ENCODE measurements around the gene CACNG7.

CACNG7 gene

DNA sequence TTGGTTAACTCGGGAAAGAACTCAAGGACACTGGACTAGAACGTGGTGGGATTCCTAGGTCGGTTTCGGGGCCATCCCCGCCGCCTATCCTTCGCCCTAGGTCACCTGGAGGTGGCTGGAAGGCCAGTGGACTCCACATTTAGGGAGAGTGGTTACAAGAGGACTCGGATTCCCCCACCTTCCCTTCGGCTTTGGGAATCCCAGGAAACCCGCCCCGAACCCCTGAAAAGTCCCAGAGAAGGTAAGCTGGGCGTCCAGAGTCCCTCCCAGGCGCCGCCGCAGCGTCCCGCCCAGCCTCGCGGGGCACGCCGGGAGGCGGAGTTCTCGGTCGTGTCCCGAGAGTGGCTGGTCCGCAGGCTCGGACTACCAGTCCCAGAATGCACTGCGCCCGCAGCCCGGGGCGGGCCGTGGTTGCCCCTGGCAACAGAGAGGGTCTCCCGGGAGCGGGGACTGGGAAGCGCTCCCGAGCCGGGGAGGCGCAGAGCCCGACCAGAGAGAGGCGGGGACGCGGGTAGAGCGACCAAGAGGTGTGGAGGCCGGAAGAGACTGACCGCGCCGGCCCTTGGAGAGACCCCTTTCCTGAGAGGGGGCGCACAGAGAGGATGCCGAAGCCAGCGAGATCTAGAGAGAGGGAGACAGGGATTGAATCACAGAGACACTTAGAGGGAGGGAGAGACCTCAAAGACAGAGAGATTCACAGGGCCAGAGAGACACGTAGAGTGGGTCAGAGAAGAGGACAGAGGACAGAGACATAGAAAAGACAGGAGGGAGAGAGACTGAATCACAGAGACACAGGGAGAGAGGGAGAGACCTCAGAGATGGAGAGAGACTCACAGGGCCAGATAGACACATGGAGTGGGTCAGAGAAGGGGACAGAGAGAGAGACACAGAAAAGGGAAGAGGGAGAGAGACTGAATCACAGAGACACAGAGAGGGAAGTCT lies 29.7 kb upstream of the CACNG7 start:
- peak; percentile 57 to 78 for DNase-seq (ENCODE audit: low read depth in 2 of 2)

DNA sequence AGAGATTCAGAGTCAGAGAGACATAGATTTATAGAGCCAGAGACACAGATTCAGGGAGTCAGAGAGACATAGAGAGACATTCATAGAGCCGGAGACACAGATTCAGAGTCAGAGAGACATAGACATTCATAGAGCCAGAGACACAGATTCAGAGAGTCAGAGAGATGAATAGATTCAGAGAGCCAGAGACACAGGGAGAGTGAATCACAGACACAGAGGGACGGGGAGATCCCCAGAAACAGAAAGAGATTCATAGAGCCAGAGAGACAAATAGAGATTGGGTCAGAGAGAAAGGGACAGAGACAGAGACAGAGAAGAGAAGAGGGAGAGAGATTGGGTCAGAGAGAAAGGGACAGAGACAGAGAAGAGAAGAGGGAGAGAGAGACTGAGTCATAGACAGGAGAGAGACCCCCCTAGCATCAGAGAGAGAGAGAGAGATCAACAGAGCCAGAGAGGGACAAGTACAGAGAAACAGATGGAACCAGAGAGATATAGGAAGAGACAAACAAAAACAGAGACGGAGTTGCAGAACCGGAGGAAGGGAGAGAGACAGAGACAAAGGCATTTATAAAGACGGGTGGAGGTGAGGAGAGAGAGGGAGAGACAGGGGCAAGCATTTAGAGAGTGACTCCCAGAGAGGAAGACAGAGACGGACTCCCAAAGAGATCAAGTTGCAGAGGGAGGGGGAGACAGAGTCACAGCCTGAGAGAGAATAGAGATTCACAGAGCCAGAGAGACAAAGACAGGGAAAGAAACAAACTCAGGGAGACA lies 28.2 kb upstream of the CACNG7 start:
- DNase-seq (ENCODE audit: low read depth in 2 of 2), result no peak

DNA sequence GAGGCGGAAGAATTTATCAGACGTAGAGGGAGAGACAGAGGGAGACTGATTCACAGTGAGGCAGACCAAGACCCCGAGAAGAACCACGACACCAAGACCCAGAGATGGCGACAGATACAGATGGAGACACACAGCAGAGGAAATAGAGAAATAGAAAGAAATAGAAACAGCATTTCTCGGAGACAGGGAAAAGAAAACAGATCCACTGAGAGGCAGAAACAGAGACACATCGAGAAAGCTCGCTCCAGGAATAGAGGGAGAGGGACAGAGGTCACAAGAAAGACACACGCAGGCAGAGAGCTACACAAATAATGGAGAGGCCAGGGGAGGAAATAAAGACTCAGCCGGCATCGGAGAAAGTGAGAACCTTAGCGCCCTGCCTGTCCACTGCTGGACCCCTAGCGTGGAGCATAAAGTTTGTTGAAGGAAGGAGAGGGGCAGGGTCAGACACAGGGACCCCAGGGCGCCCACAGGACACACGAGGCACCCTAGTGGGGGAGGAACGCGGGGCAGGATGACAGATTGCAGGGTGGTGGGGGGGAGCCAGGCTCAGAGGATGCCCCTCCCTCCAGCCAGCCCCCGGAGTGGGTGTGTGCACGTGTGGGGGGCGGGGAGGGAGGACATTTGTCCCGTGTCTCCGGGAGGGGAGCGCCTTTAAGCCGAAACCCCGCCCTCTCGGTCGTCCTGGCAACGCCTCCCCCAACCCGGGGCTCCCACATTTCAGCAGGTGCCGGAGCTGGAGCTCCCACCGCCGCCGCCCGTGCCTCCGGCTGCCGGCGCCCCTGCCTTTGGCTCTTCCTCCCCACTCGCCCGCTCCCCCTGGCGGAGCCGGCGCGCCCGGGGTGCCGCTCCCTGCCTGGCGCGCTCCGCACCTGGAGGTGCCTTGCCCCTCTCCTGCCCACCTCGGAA lies 27.3 kb upstream of the CACNG7 start, which contains the start of gene PRKCG:
TSS of gene PRKCG (plus strand) at position 716 of the 909 bp plus-strand sequence. CDS start 298 bp downstream, outside the sequence.
- DNase-seq (ENCODE audit: low read depth in 2 of 2), result peak; percentile 26 to 52

DNA sequence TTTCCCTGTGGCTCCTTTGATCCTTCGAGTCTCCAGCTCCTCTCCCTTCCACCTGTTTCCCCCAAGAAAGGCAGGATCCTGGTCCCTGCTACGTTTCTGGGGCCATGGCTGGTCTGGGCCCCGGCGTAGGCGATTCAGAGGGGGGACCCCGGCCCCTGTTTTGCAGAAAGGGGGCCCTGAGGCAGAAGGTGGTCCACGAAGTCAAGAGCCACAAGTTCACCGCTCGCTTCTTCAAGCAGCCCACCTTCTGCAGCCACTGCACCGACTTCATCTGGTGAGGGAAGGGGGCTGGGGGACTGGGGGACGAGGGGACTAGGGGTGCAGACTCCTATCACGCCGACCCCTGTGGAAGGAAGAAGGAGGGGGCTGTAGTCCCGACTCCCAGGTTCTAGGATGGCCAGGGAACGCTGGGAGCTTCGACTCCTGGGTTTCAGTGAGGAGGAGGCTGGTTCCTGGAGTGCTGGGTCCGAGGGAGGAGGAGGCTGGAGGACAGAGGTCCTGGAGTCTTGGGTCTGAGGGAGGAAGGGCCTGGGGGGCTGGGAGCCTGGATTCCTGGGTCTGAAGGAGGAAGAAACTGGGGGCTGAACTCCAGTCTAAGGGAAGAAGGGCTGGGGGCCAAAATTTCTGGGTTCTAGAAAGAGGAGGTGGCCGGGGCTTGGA lies 26.6 kb upstream of the CACNG7 start:
- DNase-seq (ENCODE audit: low read depth in 2 of 2), result no peak

DNA sequence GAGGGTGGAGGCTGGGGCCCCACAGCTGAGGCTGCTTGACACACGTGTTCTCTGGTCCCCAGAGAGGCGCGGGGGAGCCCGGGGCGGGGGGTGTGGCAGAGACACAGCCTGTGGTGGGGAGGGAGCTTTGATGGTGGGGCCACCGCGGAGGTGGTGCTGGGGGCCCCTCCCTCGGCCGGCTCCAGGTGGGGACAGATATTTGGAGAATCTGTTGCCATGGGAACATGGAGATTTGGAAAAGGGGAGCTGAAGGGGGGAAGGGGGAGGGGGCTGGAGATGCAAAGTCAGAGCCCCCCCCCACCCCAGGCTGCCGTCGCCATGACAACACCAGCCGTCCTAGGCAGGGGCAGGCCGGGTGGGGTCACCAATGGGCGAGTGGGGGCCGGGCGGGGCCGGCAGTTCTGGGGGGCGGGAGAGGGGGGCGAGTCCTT lies 25.8 kb upstream of the CACNG7 start:
- DNase-seq (ENCODE audit: low read depth in 2 of 2), result no peak

DNA sequence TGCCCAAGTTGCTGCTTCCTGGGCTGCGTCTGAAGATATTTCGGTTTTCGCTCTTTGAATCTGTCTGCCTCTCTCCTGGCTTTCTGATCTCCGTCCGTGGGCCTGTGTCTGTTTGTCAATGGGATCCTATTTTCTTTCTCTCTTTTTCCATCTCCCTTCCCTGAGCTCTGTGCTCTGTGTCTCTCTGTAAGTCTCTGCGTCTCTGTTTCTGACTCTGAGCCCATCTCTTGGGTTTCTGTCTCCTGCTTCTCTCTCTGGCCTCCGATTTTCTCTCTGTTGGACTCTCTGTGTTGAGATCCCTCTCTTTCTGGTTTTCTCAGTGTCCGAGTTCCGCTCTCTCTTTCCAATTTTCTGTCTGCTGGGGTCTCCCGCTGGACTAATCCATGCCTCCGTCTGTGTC lies 25.3 kb upstream of the CACNG7 start:
- DNase-seq (ENCODE audit: low read depth in 2 of 2), result no peak

DNA sequence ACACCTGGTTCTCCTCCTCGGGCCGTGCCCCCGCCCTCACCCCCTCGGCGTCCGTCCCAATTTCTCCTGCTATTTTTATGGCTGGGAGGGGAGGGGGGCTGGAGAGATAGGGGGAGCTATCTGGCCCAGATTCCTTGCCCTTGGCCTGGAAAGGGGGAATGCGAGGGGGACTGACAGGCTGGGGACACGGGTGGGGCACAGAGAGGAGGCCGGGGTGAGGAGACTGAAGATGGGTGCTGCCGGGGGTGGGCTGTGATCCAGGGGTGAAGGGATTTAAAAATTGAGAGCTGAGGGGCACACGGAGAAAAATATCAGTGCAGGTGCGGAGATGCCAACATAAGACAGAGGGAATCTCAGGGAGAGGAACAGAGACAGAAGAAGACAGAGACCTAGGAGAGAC lies 24.8 kb upstream of the CACNG7 start:
- no peak for DNase-seq (ENCODE audit: low read depth in 2 of 2)

DNA sequence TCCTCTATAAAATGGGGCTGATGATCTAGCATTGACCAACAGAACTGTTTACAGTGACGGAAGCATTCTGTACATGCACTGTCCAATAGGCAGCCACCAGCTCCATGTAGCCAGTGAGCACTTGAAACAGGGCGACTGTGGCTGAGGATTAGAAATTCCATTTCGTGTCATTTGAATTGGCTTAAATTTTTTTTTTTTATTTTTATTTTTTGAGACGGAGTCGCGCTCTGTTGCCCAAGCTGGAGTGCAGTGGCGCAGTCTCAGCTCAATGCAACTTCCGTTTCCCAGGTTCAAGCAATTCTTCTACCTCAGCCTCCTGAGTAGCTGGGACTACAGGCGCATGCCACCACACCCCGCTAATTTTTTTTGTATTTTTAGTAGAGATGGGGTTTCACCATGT lies 24.0 kb upstream of the CACNG7 start:
- DNase-seq (ENCODE audit: low read depth in 2 of 2), result no peak

DNA sequence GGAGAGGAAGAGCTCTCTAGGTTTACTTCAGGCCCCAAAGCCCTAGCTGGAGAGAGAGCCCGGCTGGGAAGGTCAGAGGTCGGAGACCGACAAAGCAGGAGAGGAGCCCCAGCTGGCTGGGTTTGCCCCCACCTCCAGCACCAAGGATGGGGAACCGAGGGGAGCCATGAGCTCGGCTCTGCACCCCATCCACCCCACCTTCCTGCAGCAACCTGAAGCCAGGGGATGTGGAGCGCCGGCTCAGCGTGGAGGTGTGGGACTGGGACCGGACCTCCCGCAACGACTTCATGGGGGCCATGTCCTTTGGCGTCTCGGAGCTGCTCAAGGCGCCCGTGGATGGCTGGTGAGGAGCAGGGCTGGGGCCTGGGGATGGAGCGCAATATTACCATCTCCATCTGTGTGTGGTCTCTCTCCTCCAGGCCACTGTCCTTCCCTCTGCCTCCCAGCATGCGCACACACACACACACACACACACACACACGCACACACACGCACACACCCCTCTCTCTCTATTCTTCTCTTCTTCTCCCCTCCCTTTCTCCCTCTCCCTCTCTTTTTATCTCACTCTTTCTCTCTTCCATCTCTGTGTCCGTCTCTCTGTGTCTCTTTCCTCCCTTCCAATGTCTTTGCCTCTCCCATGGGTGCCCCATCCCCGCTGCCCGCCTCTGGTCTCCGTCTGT lies 16.6 kb upstream of the CACNG7 start:
- no peak for DNase-seq (ENCODE audit: low read depth in 2 of 2)

DNA sequence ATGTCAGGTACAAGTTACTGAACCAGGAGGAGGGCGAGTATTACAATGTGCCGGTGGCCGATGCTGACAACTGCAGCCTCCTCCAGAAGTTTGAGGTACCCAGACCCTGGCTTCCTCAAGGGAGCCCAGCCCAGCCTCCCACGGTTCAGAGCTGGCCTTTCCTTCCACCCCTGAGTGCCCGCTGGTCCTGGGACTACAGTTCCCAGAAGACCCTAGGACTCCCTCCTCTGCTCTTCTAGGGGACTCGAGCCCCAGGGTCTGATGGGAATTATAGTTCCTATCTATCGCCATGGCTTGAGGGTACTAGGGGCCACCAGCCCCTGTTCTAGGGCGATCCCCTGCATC lies 16.1 kb upstream of the CACNG7 start:
- no peak for DNase-seq (ENCODE audit: low read depth in 2 of 2)

DNA sequence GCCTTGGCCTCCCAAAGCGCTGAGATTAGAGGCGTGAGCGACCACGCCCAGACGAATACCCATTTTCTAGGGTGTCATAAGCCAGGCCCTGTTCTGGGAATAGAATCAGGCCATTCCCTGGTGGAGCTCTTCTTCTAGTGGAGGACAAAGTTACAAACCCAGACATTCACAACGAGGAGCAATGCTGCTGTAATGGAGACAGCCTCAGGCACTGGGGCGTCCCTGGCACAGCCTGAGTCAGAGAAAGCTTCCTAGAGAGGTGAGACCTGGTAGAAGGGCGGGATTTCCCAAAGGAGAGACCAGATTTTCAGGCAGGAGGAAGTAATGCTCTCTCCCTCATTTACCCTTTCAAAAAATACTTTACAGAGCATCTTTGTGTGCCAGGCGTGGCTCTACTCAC lies 14.4 kb upstream of the CACNG7 start:
- no peak for DNase-seq (ENCODE audit: low read depth in 2 of 2)

DNA sequence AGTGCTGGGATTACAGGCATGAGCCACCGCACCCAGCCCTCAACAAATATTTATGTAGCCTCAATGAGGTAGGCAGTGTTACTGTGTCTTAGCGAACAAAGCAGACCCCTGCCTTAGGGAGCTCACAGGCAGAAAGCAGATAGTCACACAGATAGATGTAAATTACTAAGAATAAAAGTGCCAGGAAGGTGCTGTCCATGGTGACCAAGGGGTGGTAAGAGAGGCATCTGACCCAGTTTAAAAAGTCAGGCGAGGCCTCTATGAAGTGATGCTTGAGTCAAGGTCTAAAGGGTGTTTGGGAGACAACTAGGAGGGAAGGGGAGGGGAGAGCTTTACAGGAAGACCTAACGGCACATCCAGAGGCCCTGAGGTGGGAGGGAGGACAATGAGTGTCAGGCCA lies 12.4 kb upstream of the CACNG7 start:
- DNase-seq (ENCODE audit: low read depth in 2 of 2), result no peak

DNA sequence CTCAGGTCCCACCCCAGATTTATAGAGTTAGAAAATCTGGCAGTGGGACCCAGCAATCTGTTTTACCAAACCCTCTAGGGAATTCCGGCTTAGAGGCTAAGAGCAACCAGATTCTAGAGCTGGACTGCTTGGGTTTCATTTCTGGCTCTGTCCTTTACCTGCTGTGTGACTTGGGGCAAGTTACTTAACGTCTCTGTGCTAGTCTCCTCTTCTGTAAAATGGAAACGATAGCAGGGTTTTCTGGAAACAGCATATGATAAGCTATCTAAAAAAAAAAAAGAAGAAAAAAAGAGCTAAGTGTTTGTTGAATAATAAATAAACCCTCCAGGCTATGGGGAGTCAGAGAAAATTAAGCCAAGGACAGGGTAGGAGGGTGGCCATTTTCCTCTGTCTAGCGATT lies 11.6 kb upstream of the CACNG7 start:
- DNase-seq (ENCODE audit: low read depth in 2 of 2), result no peak

DNA sequence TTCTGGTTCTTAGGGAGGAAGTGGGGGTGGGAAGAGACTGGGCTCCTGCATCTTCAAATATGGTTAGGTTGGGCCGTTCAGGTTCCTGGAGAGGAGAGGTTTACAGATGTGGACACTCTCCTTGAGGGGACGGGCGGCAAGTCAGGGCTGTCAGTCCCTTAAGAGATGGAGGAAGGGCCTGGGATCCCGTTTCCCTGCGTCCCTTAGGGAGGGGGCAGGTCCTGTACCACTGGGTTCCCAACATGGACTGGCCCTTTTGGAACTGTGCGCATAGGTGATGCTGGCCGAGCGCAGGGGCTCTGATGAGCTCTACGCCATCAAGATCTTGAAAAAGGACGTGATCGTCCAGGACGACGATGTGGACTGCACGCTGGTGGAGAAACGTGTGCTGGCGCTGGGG lies 10.9 kb upstream of the CACNG7 start:
- DNase-seq (ENCODE audit: low read depth in 2 of 2), result no peak

DNA sequence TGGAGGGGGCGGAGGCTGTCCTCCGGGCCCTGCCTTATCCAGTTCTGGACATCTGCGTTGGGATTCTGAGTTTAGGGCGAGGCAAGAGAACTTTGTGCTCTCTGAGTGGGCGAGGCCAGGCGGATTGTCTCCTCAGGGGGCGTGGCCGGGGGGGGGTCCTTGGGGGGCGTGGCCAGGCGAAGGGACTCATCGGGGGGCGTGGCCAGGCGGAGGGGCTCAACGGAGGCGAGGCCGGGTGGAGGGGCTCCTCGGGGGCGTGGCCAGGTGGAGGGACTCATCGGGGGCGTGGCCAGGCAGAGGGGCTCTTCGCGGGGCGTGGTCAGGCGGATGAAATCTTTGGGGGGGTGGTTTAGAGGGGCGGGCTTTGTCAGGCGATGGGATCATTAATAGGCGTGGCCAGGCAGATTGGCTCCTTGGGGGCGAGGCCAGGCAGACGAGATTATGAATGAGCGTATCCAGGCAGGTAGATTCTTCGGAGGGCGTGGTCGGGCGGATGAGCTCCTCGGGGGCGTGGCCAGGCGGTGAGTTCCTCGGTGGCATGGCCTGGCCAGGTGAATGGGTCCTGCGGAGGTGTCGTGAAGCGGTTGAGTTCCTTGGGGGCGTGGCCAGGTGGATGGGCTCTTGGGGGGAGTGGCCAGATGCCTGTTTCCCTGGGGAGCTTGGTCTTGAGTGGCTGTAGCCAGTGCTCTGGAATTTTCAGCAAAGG lies 10.3 kb upstream of the CACNG7 start:
- no peak for DNase-seq (ENCODE audit: low read depth in 2 of 2)

DNA sequence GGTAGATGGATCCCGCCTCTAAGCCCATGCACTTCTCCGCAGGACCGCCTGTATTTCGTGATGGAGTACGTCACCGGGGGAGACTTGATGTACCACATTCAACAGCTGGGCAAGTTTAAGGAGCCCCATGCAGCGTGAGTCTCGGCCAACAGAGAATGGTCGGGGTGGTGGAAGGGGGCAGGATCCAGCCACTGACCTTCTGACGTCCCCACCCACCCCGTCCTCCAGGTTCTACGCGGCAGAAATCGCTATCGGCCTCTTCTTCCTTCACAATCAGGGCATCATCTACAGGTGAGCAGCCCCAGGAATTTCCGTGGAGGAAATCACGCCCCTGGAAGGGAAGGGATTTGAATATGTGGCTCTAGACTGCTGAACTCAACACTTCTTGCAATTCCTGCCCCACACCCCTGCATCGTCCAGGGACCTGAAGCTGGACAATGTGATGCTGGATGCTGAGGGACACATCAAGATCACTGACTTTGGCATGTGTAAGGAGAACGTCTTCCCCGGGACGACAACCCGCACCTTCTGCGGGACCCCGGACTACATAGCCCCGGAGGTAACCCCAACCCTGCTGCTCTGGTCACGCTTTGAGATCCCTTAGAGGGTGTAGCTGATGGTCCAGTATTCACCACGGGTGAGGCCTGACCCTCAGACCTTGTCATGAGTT lies 8.8 kb upstream of the CACNG7 start:
- no peak for DNase-seq (ENCODE audit: low read depth in 2 of 2)

DNA sequence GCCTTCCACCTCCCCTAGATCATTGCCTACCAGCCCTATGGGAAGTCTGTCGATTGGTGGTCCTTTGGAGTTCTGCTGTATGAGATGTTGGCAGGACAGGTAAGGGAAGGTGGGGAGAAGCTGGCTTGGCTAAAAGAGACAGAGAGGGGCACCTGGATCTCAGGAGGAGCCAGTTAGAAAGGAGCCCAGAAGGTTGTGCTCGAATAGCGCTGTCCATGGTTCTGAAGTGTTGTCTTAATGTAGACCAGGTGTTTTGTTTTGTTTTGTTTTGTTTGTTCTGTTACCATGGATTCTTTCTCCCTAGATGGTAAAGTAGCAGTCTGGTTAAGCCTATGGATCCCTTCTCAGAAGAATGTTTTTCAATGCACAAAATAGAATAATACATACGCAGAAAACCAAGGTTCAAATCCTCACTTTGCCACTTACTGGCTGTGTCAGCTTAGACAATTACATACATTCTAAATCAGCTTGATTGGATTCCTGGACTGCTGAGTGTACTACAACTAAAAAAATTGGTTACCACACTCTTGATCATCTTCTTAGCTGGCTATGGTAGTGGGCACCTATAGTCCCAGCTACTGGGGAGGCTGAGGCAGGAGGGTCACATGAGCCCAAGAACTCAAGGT lies 5.9 kb upstream of the CACNG7 start:
- no peak for DNase-seq (ENCODE audit: low read depth in 2 of 2)

DNA sequence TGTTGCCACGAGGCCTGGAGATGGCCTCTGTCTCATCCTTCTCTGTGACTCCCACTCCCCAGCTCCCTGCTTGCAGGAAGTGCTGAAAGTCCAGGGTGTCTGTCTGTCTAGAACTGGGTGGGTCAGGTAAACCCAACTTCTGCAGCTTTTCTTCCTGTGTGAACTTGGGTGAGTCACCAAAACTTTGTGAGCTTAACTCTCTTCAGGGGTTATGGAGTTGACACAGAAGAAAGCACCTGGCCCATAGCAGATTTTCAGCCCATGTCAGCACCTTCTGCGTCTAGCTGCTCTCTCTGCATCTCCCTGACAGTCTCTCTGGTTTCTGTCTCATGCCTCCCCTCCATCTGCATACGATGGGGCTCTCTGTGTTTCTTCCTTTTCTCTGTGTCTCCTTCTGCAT lies 4.2 kb upstream of the CACNG7 start:
- no peak for DNase-seq (ENCODE audit: low read depth in 2 of 2)

DNA sequence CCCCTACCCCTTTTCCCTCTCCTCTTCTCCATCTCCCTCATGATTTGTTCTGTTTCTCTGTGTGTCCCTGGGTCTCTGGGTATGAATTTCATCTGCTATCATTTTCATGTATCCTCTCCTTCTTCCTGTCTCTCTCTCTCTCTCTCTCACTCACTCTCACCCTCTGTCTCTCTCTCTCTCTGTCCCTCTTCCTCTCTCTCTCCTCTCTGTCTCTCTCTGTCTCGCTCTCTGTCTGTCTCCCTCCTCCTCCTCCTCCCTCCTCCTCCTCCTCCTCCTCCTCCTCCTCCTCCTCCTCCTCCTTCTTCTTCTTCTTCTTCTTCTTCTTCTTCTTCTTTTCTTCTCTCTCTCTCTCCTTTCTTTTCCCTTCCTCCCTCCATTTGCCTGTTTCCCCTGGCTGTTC lies 3.3 kb upstream of the CACNG7 start:
- DNase-seq (ENCODE audit: low read depth in 2 of 2), result no peak
